CD14-positive monocyte (primary cell): ENCODE measurements around the gene LDLR. TPM values are rescaled to one million over a fixed set of nuclear protein-coding genes. Genes with fewer than 3 reads are reported as not detected.

Experiments
- DNase-seq, 3 donors: peaks; one replicate each; pipeline ENCODE4 v3.0.0-alpha.2; 2011 to 2022
- H2AFZ ChIP-seq: 2 replicates; pipeline ENCODE4 v1.6.0; 2012; ENCODE audit warnings: mild to moderate bottlenecking, low read depth, low read length, inconsistent platforms; ENCODE audit not compliant: insufficient read depth, poor library complexity, severe bottlenecking
- H3K27ac ChIP-seq, 2 donors: 1 replicate in 1 of 2; 2 replicates in 1 of 2; pipeline ENCODE4 v1.5.1; 2012 to 2013; ENCODE audit warnings: low read length in 2 of 2, control low read depth in 1 of 2, inconsistent platforms in 1 of 2, low read depth in 1 of 2, mild to moderate bottlenecking in 1 of 2
- H3K27me3 ChIP-seq, 2 donors: one replicate each; pipeline versions ENCODE4 v1.6.0 to v1.6.1; 2011 to 2013; ENCODE audit warnings: low read length in 2 of 2; ENCODE audit not compliant: control insufficient read depth in 2 of 2, insufficient read depth in 2 of 2
- H3K36me3 ChIP-seq, 2 donors: replicated peaks in 1 of 2; 1 replicate in 1 of 2; 2 replicates in 1 of 2; pipeline versions ENCODE4 v1.5.1 to v1.6.1; 2012 to 2013; ENCODE audit warnings: low read length in 2 of 2, control low read depth in 1 of 2, inconsistent platforms in 1 of 2, mild to moderate bottlenecking in 1 of 2; ENCODE audit not compliant: insufficient read depth in 2 of 2, control insufficient read depth in 1 of 2
- H3K4me1 ChIP-seq, 2 donors: 1 replicate in 1 of 2; 2 replicates in 1 of 2; pipeline versions ENCODE4 v1.5.1 to v1.6.1; 2012 to 2013; ENCODE audit warnings: low read length in 2 of 2, control low read depth in 1 of 2, inconsistent platforms in 1 of 2, mild to moderate bottlenecking in 1 of 2, moderate library complexity in 1 of 2; ENCODE audit not compliant: insufficient read depth in 2 of 2, control insufficient read depth in 1 of 2
- H3K4me2 ChIP-seq: replicated peaks from 2 replicates; pipeline ENCODE3; 2012; ENCODE audit warnings: low read length, moderate library complexity, mild to moderate bottlenecking; ENCODE audit not compliant: poor library complexity, severe bottlenecking; ENCODE audit errors: extremely low read depth
- H3K4me3 ChIP-seq, 3 experiments: fragments of 200-600 bp in 1 of 3; sonication (generic) in 1 of 3; replicated peaks in 1 of 3; 1 replicate in 2 of 3; 2 replicates in 1 of 3; pipeline ENCODE4 v1.5.1; 2011 to 2013; ENCODE audit warnings: low read length in 3 of 3, mild to moderate bottlenecking in 3 of 3, control low read depth in 2 of 3, low read depth in 2 of 3, inconsistent platforms in 1 of 3, moderate library complexity in 1 of 3
- H3K79me2 ChIP-seq: 2 replicates; pipeline ENCODE4 v1.6.0; 2012; ENCODE audit warnings: mild to moderate bottlenecking, control low read depth, inconsistent platforms, low read length, moderate library complexity; ENCODE audit not compliant: insufficient read depth
- H3K9ac ChIP-seq: 2 replicates; pipeline ENCODE4 v1.6.0; 2017; ENCODE audit warnings: low read length, mild to moderate bottlenecking; ENCODE audit not compliant: insufficient read depth, poor library complexity, severe bottlenecking
- H3K9me3 ChIP-seq, 2 donors: replicated peaks in 1 of 2; 1 replicate in 1 of 2; 2 replicates in 1 of 2; pipeline versions ENCODE4 v1.5.1 to v1.6.1; 2012 to 2013; ENCODE audit warnings: low read length in 2 of 2, control low read depth in 1 of 2; ENCODE audit not compliant: control insufficient read depth in 1 of 2, insufficient read depth in 1 of 2
- H4K20me1 ChIP-seq: 2 replicates; pipeline ENCODE4 v1.6.0; 2012; ENCODE audit warnings: mild to moderate bottlenecking, low read length, control low read depth, moderate library complexity; ENCODE audit not compliant: insufficient read depth
- H3K27ac Mint-ChIP-seq, 7 donors: one replicate each; pipeline ENCODE4 v1.8.0; 2020; ENCODE audit warnings: mild to moderate bottlenecking in 7 of 7, mixed read lengths in 7 of 7, moderate library complexity in 6 of 7, inconsistent platforms in 2 of 7
- H3K27me3 Mint-ChIP-seq, 3 donors: one replicate each; pipeline ENCODE4 v1.8.0; 2021 to 2022; ENCODE audit warnings: low read depth in 3 of 3, mild to moderate bottlenecking in 3 of 3, mixed read lengths in 3 of 3, moderate library complexity in 3 of 3, inconsistent platforms in 1 of 3
- H3K36me3 Mint-ChIP-seq, 2 donors: one replicate each; pipeline ENCODE4 v1.8.0; 2020; ENCODE audit warnings: mixed read lengths in 2 of 2, inconsistent platforms in 1 of 2, mild to moderate bottlenecking in 1 of 2
- H3K4me1 Mint-ChIP-seq: one replicate; pipeline ENCODE4 v1.8.0; 2020; ENCODE audit warnings: mild to moderate bottlenecking, mixed read lengths
- H3K4me3 Mint-ChIP-seq, 2 donors: one replicate each; pipeline ENCODE4 v1.8.0; 2020; ENCODE audit warnings: mild to moderate bottlenecking in 2 of 2, mixed read lengths in 2 of 2, moderate library complexity in 1 of 2
- H3K9me3 Mint-ChIP-seq, 7 donors: one replicate each; pipeline ENCODE4 v1.8.0; 2020 to 2022; ENCODE audit warnings: mixed read lengths in 7 of 7, mild to moderate bottlenecking in 6 of 7, moderate library complexity in 6 of 7, inconsistent platforms in 2 of 7
- CTCF ChIP-seq: fragments of 200-600 bp; IDR thresholded peaks from one replicate; pipeline ENCODE4 v1.8.0; 2022; ENCODE audit warnings: antibody characterized with exemption, mild to moderate bottlenecking
- WGBS: methylation state at CpG from one replicate; pipeline ENCODE4 v1.1.5; 2013; ENCODE audit warnings: missing lambda C conversion rate; ENCODE audit not compliant: insufficient coverage; 5-methylcytosine and 5-hydroxymethylcytosine counted together
- intact Hi-C, 2 donors: fragments of 100-400 bp; cut with micrococcal nuclease; formaldehyde crosslinking; loops; one replicate each; pipeline versions ENCODE4 v1.15.0 to v1.15.1; 2023
- polyA plus RNA-seq, 3 donors: library from polyadenylated mRNA; depleted of rRNA in 1 of 3; unstranded in 2 of 3; stranded (reverse) in 1 of 3; fragments of 300-500 nt in 2 of 3; fragments of >200 nt in 1 of 3; fragmentation: Illumina TruSeq in 2 of 3; gene quantifications; 1 replicate in 2 of 3; 2 replicates in 1 of 3; pipeline ENCODE4 v1.2.3, GENCODE V29; 2012 to 2021

Gene LDLR
- polyA plus RNA-seq, 3 donors, result 14.3 to 21.2 (median 19.8) TPM

- H2AFZ ChIP-seq, result no peak overlapping the region
- Mint-ChIP-seq H3K36me3 (no peaks in the 10 kb centered on the region), H3K4me1 (peaks cover 8% of the 10 kb centered on the region), H3K4me3 (no peak overlapping the region), H3K27me3 (peaks cover 3 to 6% (median 3%) of the 10 kb centered on the region in 3 donors), H3K9me3 (peaks cover 0 to 15% (median 0%) of the 10 kb centered on the region in 7 donors), H3K27ac (no peak overlapping the region)
- no peak overlapping the region for H3K9ac ChIP-seq
- DNase-seq, result no peak
- no peaks in the 10 kb centered on the region for H3K9me3 ChIP-seq
- peaks cover 5% of the 10 kb centered on the region in 2 donors for H3K4me1 ChIP-seq
- no peaks in the 10 kb centered on the region for H3K36me3 ChIP-seq
- intact Hi-C loops, result no loop called here
- no peak overlapping the region for H3K4me3 ChIP-seq
- no peak overlapping the region for H3K27ac ChIP-seq
- H3K79me2 ChIP-seq, result no peaks in the 10 kb centered on the region
- WGBS, result 94% methylated on average over 10 of the region's 11 CpGs
- no peaks in the 10 kb centered on the region for H4K20me1 ChIP-seq
- no peak for TF ChIP-seq CTCF
- H3K27me3 ChIP-seq, result no peaks in the 10 kb centered on the region
- H3K4me2 ChIP-seq, result no peak overlapping the region
These were observed 75.0 kb downstream of the LDLR start for GRCh38 chr19:11164296-11164695.

- Histone ChIP-seq H3K4me3 (no peak overlapping the region), H3K79me2 (no peaks in the 10 kb centered on the region), H3K27me3 (no peaks in the 10 kb centered on the region), H3K9ac (no peak overlapping the region), H3K9me3 (no peaks in the 10 kb centered on the region), H3K36me3 (no peaks in the 10 kb centered on the region), H3K4me2 (no peak overlapping the region), H4K20me1 (no peaks in the 10 kb centered on the region), H3K4me1 (no peaks in the 10 kb centered on the region), H2AFZ (no peak overlapping the region), H3K27ac (no peak overlapping the region)
- Mint-ChIP-seq H3K4me1 (peaks cover 3% of the 10 kb centered on the region), H3K27ac (no peak overlapping the region), H3K4me3 (no peak overlapping the region), H3K9me3 (peaks cover 0 to 15% (median 0%) of the 10 kb centered on the region in 7 donors), H3K36me3 (peaks cover 0 to 4% of the 10 kb centered on the region in 2 donors), H3K27me3 (peaks cover 3 to 6% (median 3%) of the 10 kb centered on the region in 3 donors)
- TF ChIP-seq CTCF, result no peak
- WGBS, result 97% methylated on average over 16 of the region's 17 CpGs
- DNase-seq, result no peak
- intact Hi-C loops, result no loop called here
These were observed 75.7 kb downstream of the LDLR start for GRCh38 chr19:11164879-11165406.
